CD4-positive, alpha-beta T cell treated with Interleukin-21 for 1 hour (primary cell): ENCODE measurements around the gene UBE2J1.

ENCODE experiments used
- DNase-seq: peaks from one replicate; pipeline ENCODE4 v3.0.0-alpha.2; 2020

Gene UBE2J1

DNA sequence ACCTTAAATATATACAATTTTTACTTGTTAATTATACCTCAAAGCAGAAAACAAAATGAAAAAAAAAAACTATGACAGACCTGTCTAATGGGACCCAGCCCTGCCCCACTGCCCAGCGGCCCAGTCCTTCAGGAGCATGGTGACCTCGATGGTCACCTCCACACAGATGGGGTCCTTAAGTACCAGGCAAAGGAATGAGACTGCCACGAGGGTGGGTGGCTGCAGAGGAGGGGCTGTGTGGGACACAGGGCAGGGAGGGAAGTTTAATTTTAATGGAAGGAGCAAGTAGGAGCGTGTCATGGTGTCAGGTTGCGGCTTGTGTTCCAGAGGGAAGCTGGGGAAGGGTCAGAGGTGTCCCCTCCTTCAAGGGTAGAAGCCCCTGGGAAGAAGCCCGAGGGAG is 66.0 kb downstream of the UBE2J1 start:
- DNase-seq: no peak

DNA sequence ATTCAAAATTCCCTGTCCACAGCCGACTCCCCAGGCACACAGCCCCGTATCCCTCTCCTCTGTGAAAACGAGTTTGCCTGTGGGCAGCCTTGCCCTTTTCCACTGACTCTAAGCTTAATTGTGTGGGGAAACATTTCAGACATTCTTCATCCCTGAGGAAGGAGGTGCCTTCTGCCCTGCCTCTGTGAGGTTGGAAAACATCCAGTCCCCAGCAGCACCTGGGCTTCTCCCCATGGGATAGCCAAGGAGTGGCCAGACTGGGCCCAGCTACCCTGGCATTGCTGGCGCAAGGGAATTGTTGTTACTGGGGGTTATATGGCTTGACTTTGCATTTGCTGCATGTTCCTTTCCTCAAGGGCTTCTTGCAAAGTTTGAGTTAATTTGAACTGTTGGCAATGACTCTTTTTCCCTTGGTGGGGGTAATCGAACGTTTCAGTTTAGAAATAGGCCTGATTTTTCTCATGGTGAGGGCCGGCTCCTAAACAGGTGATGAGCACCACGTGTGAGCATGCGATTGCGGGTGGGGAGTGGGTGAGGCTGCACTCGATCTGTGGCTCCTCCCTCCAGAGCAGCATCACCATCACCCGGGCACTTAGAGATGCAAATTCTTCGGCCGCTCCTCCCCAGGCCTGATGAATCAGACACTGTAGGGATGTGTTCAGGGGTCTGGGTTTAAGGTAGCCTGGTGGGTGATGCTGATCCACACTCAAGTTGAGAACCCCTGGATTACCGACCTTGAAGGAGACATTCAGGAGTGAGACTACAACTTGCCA is 67.4 kb downstream of the UBE2J1 start:
- DNase-seq: no peak

GRCh38 chr6:89284081-89284480 is 68.4 kb downstream of the UBE2J1 start:
- DNase-seq: no peak

- DNase-seq: no peak
These were observed 69.8 kb downstream of the UBE2J1 start for GRCh38 chr6:89282749-89283148.

DNA sequence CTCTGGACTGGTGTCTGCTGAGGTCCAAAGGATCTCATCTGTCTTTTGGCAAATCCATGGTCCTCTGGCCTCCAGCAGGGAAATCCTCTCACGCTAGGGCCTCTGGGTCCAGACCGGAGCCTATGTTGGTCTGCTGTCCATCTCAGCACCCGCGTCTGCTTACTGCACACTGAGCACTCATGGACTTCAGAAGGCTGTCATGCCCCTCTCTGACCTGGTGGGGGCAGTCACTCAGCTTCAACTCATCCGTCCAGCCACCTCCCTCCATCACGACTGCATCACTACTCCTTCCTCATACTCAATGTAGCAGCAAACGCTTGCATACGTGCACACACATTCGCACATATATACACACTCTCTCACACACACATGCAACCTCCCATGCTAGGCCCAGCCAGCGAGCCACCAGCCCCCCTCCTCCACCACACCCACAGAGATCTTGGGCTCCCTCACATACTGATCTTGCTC is 70.7 kb downstream of the UBE2J1 start:
- DNase-seq: peak; percentile 47

GRCh38 chr6:89278956-89279355 is 73.6 kb downstream of the UBE2J1 start:
- no peak for DNase-seq
